Middle frontal gyrus (tissue), 1 donor: Measurements from ENCODE around the gene TOMM34.

Experiments used
- DNase-seq: peaks from one replicate; pipeline ENCODE4 v3.0.0-alpha.2; 2015; ENCODE audit warnings: low spot score; ENCODE audit errors: extremely low spot score

Gene TOMM34

GRCh38 chr20:44897133-44897532 lies 63.1 kb downstream of the TOMM34 start:
- DNase-seq: no peak

GRCh38 chr20:44896583-44896982 lies 63.6 kb downstream of the TOMM34 start:
- no peak for DNase-seq

- DNase-seq: no peak
Measured at GRCh38 chr20:44894959-44895358, 65.2 kb downstream of the TOMM34 start.
